Heart right ventricle (tissue), 16 donors: ENCODE data around the gene OR2T34. TPM values are rescaled to one million over a fixed set of nuclear protein-coding genes. Genes with fewer than 3 reads are reported as not detected.

Experiments used
- ATAC-seq, 8 donors: fragments of 200-7000 bp; cut with Tn5 transposase; one replicate each; pipeline ENCODE4 v1.9.1; 2020; ENCODE audit warnings: mild to moderate bottlenecking in 8 of 8, moderate library complexity in 8 of 8, moderate number of reproducible peaks in 1 of 8
- DNase-seq, 2 donors: peaks; one replicate each; pipeline ENCODE4 v3.0.0-alpha.2; 2020
- H3K27ac ChIP-seq, 10 donors: fragments of 200-600 bp; sonication (generic) in 2 of 10; one replicate each; pipeline versions ENCODE4 v1.5.0 to v1.8.0; 2020 to 2022; ENCODE audit warnings: mild to moderate bottlenecking in 3 of 10
- H3K27me3 ChIP-seq, 7 donors: fragments of 200-600 bp; one replicate each; pipeline ENCODE4 v1.8.0; 2021 to 2022; ENCODE audit warnings: mild to moderate bottlenecking in 2 of 7
- H3K36me3 ChIP-seq, 9 donors: fragments of 200-600 bp; sonication (generic) in 1 of 9; one replicate each; pipeline versions ENCODE4 v1.5.0 to v1.8.0; 2020 to 2022; ENCODE audit warnings: mild to moderate bottlenecking in 2 of 9
- H3K4me1 ChIP-seq, 9 donors: fragments of 200-600 bp; sonication (generic) in 1 of 9; one replicate each; pipeline versions ENCODE4 v1.5.0 to v1.8.0; 2020 to 2022; ENCODE audit warnings: mild to moderate bottlenecking in 4 of 9
- H3K4me3 ChIP-seq, 10 donors: fragments of 200-600 bp; sonication (generic) in 2 of 10; one replicate each; pipeline versions ENCODE4 v1.5.0 to v1.8.0; 2020 to 2022; ENCODE audit warnings: mild to moderate bottlenecking in 7 of 10, moderate library complexity in 2 of 10
- H3K9me3 ChIP-seq, 11 donors: fragments of 200-600 bp in 10 of 11; sonication (generic) in 2 of 11; one replicate each; pipeline versions ENCODE4 v1.5.0 to v1.8.0; 2013 to 2022; ENCODE audit warnings: mild to moderate bottlenecking in 2 of 11, control low read depth in 1 of 11, moderate library complexity in 1 of 11
- WGBS, 2 donors: extraction: QIAGEN DNeasy Blood & Tissue Kit; methylation state at CpG; one replicate each; pipeline ENCODE4 v1.1.7; 2013; ENCODE audit warnings: inconsistent platforms in 1 of 2; 5-methylcytosine and 5-hydroxymethylcytosine counted together
- intact Hi-C, 10 donors: fragments of 100-400 bp; cut with DNase I; formaldehyde crosslinking; loops; one replicate each; pipeline versions ENCODE4 v1.11.1 to v1.14.2; 2022
- polyA plus RNA-seq, 2 donors: library from polyadenylated mRNA; stranded (reverse); fragments of 200-250 nt; gene quantifications; one replicate each; pipeline ENCODE4 v1.2.3, GENCODE V29; 2013
- total RNA-seq, 10 donors: library from RNA; stranded (reverse); fragmentation: NEBNext Ultra II Directional in 3 of 10; extraction: Animal tissue kit (Norgen Biotek cat#: 25700) in 3 of 10; gene quantifications; one replicate each; pipeline versions ENCODE4 v1.2.1 to v1.2.4, GENCODE V29; 2021 to 2023
- TF ChIP-seq, protein P1 (sequence below), 9 donors: fragments of 200-600 bp; sonication (generic) in 2 of 9; IDR thresholded peaks; one replicate each; pipeline versions ENCODE4 v1.5.0 to v1.8.0; 2021 to 2022; ENCODE audit warnings: antibody characterized with exemption in 9 of 9, mild to moderate bottlenecking in 5 of 9, moderate library complexity in 1 of 9
- donor health status: Arrhythmogenic right ventricular cardiomyopathy.
- donor health status: ischemic (EF 13 %, LVEDD 7.1; RV severe dilation, severe dysfunction).
- donor health status: healthy with polysubstance abuse.
- donor health status: DM: no; HTN: yes; CAD: no.
- donor health status: DM: no; HTN: no; CAD: no.
- donor health status: ischemic (EF 25% LVEDD 6.9; RV normal size, moderate dysfunction).
- donor health status: ischemic (EF 25% LVEDD 5.7; RV mildly dilated, moderate dysfunction).
- donor health status: healthy.
- donor health status: DM: yes; HTN: yes; CAD: no.
- donor health status: Ischemic cardiomyopathy.
- donor health status: ischemic (EF 35%, LVEDD 5.7; RV mildly dilated, moderate dysfunction).
- donor health status: nonischemic (EF 11% LVEDD 7.7; RV severe dilation, severe dysfunction).
- donor health status: DM: yes; HTN: yes; CAD: no.
- donor health status: PGD.
- donor health status: ischemic (EF 29% LVEDD 5.4; RV normal size, mild dysfunction).
- donor health status: nonischemic (EF 23%, LVEDD 6.1; RV moderate dilation, normal function).

OR2T34 gene
- total and polyA plus RNA-seq, 12 donors = not detected

- WGBS, 2 donors = 56 to 75% methylated on average over 1 of the region's 1 CpG
- peaks cover 0 to 10% (median 0%) of the 10 kb centered on the region in 7 donors for H3K27me3 ChIP-seq
These were observed 39.2 kb upstream of the OR2T34 start for GRCh38 chr1:248613742-248614141.

DNA sequence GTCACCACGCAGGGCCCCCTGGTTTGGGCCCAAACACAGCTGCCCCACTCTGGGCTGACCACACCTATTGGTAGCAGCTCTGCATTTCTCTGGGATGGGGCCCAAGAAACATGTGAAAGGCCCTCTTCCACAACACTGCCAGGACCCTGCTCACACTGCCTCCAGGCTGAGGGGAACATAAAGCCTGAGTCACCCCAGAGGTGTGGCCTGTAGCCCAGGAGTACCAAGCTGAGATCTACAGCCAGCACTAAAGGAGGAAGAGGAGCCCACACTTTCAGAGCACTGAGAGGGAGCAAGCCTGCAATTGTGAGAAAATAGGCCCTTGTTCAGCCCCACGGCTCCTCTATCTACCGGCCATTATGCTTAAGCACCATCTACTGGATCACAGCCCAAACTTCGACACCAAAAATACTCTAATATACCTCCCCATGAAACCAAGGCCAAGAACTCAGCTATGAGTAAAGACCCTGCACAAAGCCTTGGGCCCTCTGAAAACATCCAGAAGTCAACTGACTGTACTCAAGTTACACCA is 37.4 kb upstream of the OR2T34 start:
- no peak overlapping the region for H3K27ac ChIP-seq
- no peak overlapping the region for H3K4me3 ChIP-seq
- no peak for DNase-seq
- no peaks in the 10 kb centered on the region for H3K36me3 ChIP-seq
- TF ChIP-seq, protein P1, sequence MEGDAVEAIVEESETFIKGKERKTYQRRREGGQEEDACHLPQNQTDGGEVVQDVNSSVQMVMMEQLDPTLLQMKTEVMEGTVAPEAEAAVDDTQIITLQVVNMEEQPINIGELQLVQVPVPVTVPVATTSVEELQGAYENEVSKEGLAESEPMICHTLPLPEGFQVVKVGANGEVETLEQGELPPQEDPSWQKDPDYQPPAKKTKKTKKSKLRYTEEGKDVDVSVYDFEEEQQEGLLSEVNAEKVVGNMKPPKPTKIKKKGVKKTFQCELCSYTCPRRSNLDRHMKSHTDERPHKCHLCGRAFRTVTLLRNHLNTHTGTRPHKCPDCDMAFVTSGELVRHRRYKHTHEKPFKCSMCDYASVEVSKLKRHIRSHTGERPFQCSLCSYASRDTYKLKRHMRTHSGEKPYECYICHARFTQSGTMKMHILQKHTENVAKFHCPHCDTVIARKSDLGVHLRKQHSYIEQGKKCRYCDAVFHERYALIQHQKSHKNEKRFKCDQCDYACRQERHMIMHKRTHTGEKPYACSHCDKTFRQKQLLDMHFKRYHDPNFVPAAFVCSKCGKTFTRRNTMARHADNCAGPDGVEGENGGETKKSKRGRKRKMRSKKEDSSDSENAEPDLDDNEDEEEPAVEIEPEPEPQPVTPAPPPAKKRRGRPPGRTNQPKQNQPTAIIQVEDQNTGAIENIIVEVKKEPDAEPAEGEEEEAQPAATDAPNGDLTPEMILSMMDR (IDR thresholded peaks at IDR 0.05) = no peak
- no peaks in the 10 kb centered on the region for H3K4me1 ChIP-seq
- H3K9me3 ChIP-seq = no peaks in the 10 kb centered on the region
- ATAC-seq = no peak
- intact Hi-C loops = no loop called here
- whole genome bisulfite sequencing, 2 donors = 62 to 69% methylated on average over 3 to 4 of the region's 4 CpGs
- peaks cover 0 to 10% (median 0%) of the 10 kb centered on the region in 7 donors for H3K27me3 ChIP-seq

More at GRCh38 chr1:248613742-248614141, 39.2 kb upstream of the OR2T34 start:
- Histone ChIP-seq H3K4me3 (no peak overlapping the region), H3K4me1 (no peaks in the 10 kb centered on the region), H3K9me3 (no peaks in the 10 kb centered on the region), H3K36me3 (no peaks in the 10 kb centered on the region), H3K27ac (no peak overlapping the region)
- ATAC-seq (no peak), DNase-seq (no peak)
- intact Hi-C loops = no loop called here
- TF ChIP-seq, protein P1 (IDR thresholded peaks at IDR 0.05) = no peak

DNA sequence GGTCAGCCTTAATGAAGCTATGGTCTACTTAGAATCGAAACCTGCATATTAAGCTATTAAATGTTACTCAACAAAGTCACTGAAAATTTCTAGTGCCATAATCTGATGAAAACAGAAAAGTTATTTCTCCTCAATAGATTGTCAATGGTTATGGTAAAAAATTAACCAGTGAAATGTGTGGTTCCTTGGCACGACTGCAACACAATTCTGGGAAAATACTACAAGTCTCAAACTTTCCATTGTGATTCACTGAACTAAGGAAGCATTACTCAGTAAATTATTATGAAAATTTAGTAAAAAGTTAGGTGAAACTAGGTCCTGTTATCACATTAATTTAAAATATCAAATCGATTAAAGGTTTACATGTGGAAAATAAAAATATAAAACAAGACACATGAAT is 35.7 kb upstream of the OR2T34 start:
- intact Hi-C loops = no loop called here
- DNase-seq (no peak), ATAC-seq (no peak)
- Histone ChIP-seq H3K27ac (no peak overlapping the region), H3K4me3 (no peak overlapping the region), H3K9me3 (no peaks in the 10 kb centered on the region), H3K27me3 (peaks cover 0 to 10% (median 0%) of the 10 kb centered on the region in 7 donors), H3K36me3 (no peaks in the 10 kb centered on the region), H3K4me1 (no peaks in the 10 kb centered on the region)
- TF ChIP-seq, protein P1 (IDR thresholded peaks at IDR 0.05) = no peak
- WGBS, 2 donors = 36 to 47% methylated on average over 3 of the region's 3 CpGs

GRCh38 chr1:248599396-248599795 is 24.8 kb upstream of the OR2T34 start:
- Histone ChIP-seq H3K27me3 (peaks cover 0 to 3% (median 0%) of the 10 kb centered on the region in 7 donors), H3K36me3 (no peaks in the 10 kb centered on the region), H3K4me1 (no peaks in the 10 kb centered on the region), H3K4me3 (no peak overlapping the region), H3K27ac (no peak overlapping the region), H3K9me3 (no peaks in the 10 kb centered on the region)
- intact Hi-C loops = no loop called here
- no peak for DNase-seq
- TF ChIP-seq, protein P1 (IDR thresholded peaks at IDR 0.05) = no peak
- no peak for ATAC-seq
- 61 to 70% methylated on average over 8 of the region's 8 CpGs for WGBS, 2 donors
